Natural killer cell (primary cell): ENCODE results near the gene CORO2A. TPM values are rescaled to one million over a fixed set of nuclear protein-coding genes. Genes with fewer than 3 reads are reported as not detected.
"Not testable (repeated sequence)": the region's sequence is repeated elsewhere in the genome, so short reads cannot be mapped to it uniquely, and the experiment has no call there.

ENCODE experiments used
- ATAC-seq, 3 donors: fragments of 150-1000 bp in 2 of 3; fragments of 200-7000 bp in 1 of 3; cut with Tn5 transposase; 1 replicate in 1 of 3; 2 replicates in 2 of 3; pipeline ENCODE4 v1.10.0; 2021; ENCODE audit warnings: mild to moderate bottlenecking in 2 of 3, moderate library complexity in 2 of 3
- DNase-seq, 2 donors: peaks; one replicate each; pipeline versions ENCODE4 v3.0.0 to v3.0.0-alpha.2; 2013 to 2021; ENCODE audit warnings: mixed read lengths in 1 of 2
- H3K27ac ChIP-seq: one replicate; pipeline ENCODE4 v1.5.1; 2013; ENCODE audit warnings: mild to moderate bottlenecking, low read length
- H3K27me3 ChIP-seq: one replicate; pipeline ENCODE4 v1.6.1; 2013; ENCODE audit warnings: low read length; ENCODE audit not compliant: control insufficient read depth, insufficient read depth
- H3K36me3 ChIP-seq: one replicate; pipeline ENCODE4 v1.6.1; 2013; ENCODE audit warnings: low read length; ENCODE audit not compliant: control insufficient read depth, insufficient read depth
- H3K4me1 ChIP-seq: one replicate; pipeline ENCODE4 v1.6.1; 2013; ENCODE audit warnings: low read length; ENCODE audit not compliant: control insufficient read depth, insufficient read depth
- H3K4me3 ChIP-seq: one replicate; pipeline ENCODE4 v1.5.1; 2013; ENCODE audit warnings: low read length
- H3K9me3 ChIP-seq: one replicate; pipeline ENCODE4 v1.6.1; 2013; ENCODE audit warnings: low read length; ENCODE audit not compliant: control insufficient read depth, insufficient read depth
- H3K27ac Mint-ChIP-seq, 2 donors: one replicate each; pipeline ENCODE4 v1.8.0; 2022; ENCODE audit warnings: mild to moderate bottlenecking in 2 of 2, mixed read lengths in 2 of 2, moderate library complexity in 1 of 2
- H3K27me3 Mint-ChIP-seq, 2 donors: one replicate each; pipeline ENCODE4 v1.8.0; 2022; ENCODE audit warnings: low read depth in 2 of 2, mixed read lengths in 2 of 2
- H3K36me3 Mint-ChIP-seq: one replicate; pipeline ENCODE4 v1.8.0; 2022; ENCODE audit warnings: mixed read lengths
- H3K4me1 Mint-ChIP-seq, 2 donors: one replicate each; pipeline ENCODE4 v1.8.0; 2022; ENCODE audit warnings: mixed read lengths in 2 of 2
- H3K4me3 Mint-ChIP-seq: one replicate; pipeline ENCODE4 v1.8.0; 2022; ENCODE audit warnings: mild to moderate bottlenecking, moderate library complexity, mixed read lengths
- H3K9me3 Mint-ChIP-seq, 2 donors: one replicate each; pipeline ENCODE4 v1.8.0; 2022; ENCODE audit warnings: mixed read lengths in 2 of 2
- WGBS: methylation state at CpG from one replicate; pipeline ENCODE4 v1.1.7; 2013; ENCODE audit warnings: missing lambda C conversion rate; ENCODE audit not compliant: insufficient coverage; 5-methylcytosine and 5-hydroxymethylcytosine counted together
- intact Hi-C: fragments of 100-400 bp; cut with micrococcal nuclease; formaldehyde crosslinking; loops from one replicate; pipeline ENCODE4 v1.14.2; 2022
- total RNA-seq, 4 donors: library from RNA; stranded (reverse); fragments of 120-200 nt in 1 of 4; gene quantifications; one replicate each; pipeline versions ENCODE4 v1.2.3 to v1.2.4, GENCODE V29; 2013 to 2022
- TF ChIP-seq, protein P1 (sequence below): fragments of 200-600 bp; IDR thresholded peaks from one replicate; pipeline ENCODE4 v1.8.0; 2022; ENCODE audit warnings: antibody characterized with exemption

CORO2A gene
- total RNA-seq, 3 donors from 2014 or later (not counting 1 experiment from before 2014, with no cell fraction given), result 1.9 to 3.6 (median 2.3) TPM

DNA sequence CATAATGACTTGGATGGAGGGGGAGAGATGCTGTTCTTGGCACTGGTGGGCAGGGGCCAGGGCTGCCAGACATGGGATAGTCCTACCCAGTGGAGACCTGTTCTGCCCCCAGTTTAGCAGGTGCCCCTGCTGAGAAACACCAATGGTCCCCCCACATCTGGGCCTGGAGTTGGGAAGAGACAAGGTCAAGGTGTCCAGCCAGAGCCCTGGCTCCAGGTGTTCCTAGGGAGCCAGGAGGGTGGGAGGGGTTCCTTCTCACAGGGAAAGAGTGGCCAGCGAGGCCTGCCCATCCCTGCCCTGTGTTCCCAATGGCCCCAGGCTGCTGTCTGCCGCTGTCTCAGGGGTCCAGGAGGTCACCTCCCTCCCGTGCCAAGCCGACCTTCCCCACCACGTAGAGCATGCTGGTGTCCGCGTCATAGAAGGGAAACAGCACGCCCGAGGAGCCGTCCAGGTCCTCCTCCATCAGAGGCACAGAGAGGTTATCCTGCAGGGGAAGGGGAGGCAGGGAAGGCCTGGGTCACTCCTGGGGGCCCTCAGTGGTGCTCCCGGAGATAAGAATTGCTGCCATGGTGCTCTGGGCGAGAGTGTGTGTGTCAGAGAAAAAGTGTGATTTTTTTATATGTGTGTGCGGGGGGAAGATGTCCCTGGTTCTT is 61.7 kb downstream of the CORO2A start:
- H3K27ac ChIP-seq, result no peak overlapping the region
- no peaks in the 10 kb centered on the region for H3K36me3 Mint-ChIP-seq

DNA sequence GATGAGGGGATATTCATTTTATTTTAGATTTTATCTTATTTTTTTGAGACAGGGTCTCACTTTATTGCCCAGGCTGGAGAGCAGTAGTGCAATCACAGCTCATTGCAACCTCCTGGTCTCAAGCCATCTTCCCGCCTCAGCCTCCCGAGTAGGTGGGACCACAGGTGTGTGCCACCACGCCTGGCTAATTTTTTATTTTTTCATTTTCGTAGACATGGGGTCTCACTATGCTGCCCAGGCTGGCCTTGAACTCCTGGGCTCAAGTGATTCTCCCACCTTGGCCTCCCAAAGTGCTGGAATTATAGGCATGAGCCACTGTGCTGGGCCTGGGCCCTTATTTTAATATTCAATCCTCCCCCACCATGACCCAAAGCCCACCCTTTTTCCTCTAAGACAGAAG is 62.4 kb downstream of the CORO2A start:
- H3K9me3 Mint-ChIP-seq, H3K9me3 ChIP-seq, DNase-seq, H3K27ac ChIP-seq, H3K36me3 Mint-ChIP-seq, ATAC-seq, intact Hi-C loops, H3K4me3 ChIP-seq, H3K27ac Mint-ChIP-seq, H3K36me3 ChIP-seq, H3K27me3 ChIP-seq, H3K4me3 Mint-ChIP-seq, H3K27me3 Mint-ChIP-seq: not testable (repeated sequence)
- peaks cover 0 to 12% of the 10 kb centered on the region in 2 donors for H3K4me1 Mint-ChIP-seq
- WGBS, result 93% methylated on average over 4 of the region's 4 CpGs
- H3K4me1 ChIP-seq, result peaks cover 18% of the 10 kb centered on the region

More for the DNA sequence above, 61.7 kb downstream of the CORO2A start:
- Mint-ChIP-seq H3K4me3 (no peak overlapping the region), H3K4me1 (peaks cover 0 to 12% of the 10 kb centered on the region in 2 donors), H3K27ac (no peak overlapping the region), H3K27me3 (no peaks in the 10 kb centered on the region), H3K9me3 (no peaks in the 10 kb centered on the region)
- Histone ChIP-seq H3K4me1 (peaks cover 18% of the 10 kb centered on the region), H3K9me3 (no peaks in the 10 kb centered on the region), H3K4me3 (no peak overlapping the region), H3K27me3 (no peaks in the 10 kb centered on the region), H3K36me3 (no peaks in the 10 kb centered on the region)
- ATAC-seq, result no peak
- WGBS, result 96% methylated on average over 13 of the region's 13 CpGs
- DNase-seq, result no peak
- intact Hi-C loops, result no loop called here
- TF ChIP-seq, protein P1, sequence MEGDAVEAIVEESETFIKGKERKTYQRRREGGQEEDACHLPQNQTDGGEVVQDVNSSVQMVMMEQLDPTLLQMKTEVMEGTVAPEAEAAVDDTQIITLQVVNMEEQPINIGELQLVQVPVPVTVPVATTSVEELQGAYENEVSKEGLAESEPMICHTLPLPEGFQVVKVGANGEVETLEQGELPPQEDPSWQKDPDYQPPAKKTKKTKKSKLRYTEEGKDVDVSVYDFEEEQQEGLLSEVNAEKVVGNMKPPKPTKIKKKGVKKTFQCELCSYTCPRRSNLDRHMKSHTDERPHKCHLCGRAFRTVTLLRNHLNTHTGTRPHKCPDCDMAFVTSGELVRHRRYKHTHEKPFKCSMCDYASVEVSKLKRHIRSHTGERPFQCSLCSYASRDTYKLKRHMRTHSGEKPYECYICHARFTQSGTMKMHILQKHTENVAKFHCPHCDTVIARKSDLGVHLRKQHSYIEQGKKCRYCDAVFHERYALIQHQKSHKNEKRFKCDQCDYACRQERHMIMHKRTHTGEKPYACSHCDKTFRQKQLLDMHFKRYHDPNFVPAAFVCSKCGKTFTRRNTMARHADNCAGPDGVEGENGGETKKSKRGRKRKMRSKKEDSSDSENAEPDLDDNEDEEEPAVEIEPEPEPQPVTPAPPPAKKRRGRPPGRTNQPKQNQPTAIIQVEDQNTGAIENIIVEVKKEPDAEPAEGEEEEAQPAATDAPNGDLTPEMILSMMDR, result no peak

DNA sequence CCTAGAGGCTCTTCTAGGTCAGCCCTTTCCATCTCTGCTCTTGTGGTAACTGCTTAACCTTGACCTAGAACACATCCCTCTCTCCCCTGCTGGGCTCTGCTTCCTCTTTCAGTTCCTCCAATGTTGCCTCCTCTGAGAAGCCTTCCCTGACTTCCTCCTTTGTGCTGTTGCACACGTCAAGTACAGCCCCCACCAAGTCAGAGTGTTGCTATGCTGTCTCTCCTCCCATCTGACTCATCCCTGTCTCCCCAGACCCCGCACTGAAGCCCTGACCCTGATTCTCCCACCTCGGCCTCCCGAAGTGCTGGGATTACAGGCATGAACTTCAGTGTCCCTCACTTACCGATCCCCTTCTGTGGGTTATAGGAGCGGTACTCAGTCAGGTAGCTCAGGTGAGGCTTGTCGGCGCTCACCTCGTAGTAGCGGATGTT is 63.0 kb downstream of the CORO2A start:
- 87% methylated on average over 10 of the region's 10 CpGs for WGBS

DNA sequence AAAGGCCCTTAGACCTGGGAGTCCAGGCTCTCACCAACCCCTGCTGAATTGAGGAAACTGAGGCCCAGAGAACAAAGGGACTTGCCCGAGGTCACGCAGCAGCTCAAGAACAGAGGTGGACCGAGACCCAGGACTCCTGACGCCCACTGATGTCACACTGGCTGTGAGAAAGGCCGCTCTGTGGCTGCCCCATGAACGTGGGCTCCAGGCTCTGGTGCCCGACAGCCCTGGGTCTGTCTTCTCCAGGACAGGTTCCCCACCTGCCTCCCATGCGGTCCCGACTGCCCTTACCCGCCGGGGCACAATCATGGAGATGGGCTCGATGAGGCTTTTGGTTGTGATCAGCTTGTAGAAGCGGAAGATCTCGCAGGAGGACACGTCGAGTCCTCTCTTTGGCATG is 64.1 kb downstream of the CORO2A start:
- no peaks in the 10 kb centered on the region for H3K9me3 Mint-ChIP-seq
- WGBS, result 94% methylated on average over 16 of the region's 16 CpGs
- intact Hi-C loops, result no loop called here
- Histone ChIP-seq H3K27me3 (no peaks in the 10 kb centered on the region), H3K4me1 (peaks cover 18% of the 10 kb centered on the region), H3K27ac (no peak overlapping the region), H3K4me3 (no peak overlapping the region), H3K36me3 (no peaks in the 10 kb centered on the region), H3K9me3 (no peaks in the 10 kb centered on the region)
- TF ChIP-seq, protein P1, result no peak
- no peak overlapping the region for H3K4me3 Mint-ChIP-seq
- no peak overlapping the region for H3K27ac Mint-ChIP-seq
- H3K4me1 Mint-ChIP-seq, result peaks cover 0 to 12% of the 10 kb centered on the region in 2 donors
- no peak for ATAC-seq
- H3K36me3 Mint-ChIP-seq, result no peaks in the 10 kb centered on the region
- H3K27me3 Mint-ChIP-seq, result no peaks in the 10 kb centered on the region
- no peak for DNase-seq

More for the DNA sequence above, 63.0 kb downstream of the CORO2A start:
- intact Hi-C loops, result no loop called here
- no peak overlapping the region for H3K4me3 ChIP-seq
- no peaks in the 10 kb centered on the region for H3K36me3 ChIP-seq
- Mint-ChIP-seq H3K36me3 (no peaks in the 10 kb centered on the region), H3K4me3 (no peak overlapping the region), H3K27ac (peak overlapping the region in 1 of 2 donors; percentile 35), H3K4me1 (peaks cover 0 to 12% of the 10 kb centered on the region in 2 donors), H3K27me3 (no peaks in the 10 kb centered on the region), H3K9me3 (no peaks in the 10 kb centered on the region)
- H3K27ac ChIP-seq, result no peak overlapping the region
- TF ChIP-seq, protein P1, result no peak
- peaks cover 18% of the 10 kb centered on the region for H3K4me1 ChIP-seq
- DNase-seq (no peak), ATAC-seq (peak in 2 of 3 donors; percentile 41 to 60)
- no peaks in the 10 kb centered on the region for H3K9me3 ChIP-seq
- no peaks in the 10 kb centered on the region for H3K27me3 ChIP-seq
